Astrocyte of the hippocampus (primary cell): ENCODE results near the gene SUGCT.

Source experiments
- DNase-seq: peaks from one replicate; pipeline ENCODE4 v3.0.0; 2011; ENCODE audit warnings: low read depth, low spot score

The SUGCT gene

DNA sequence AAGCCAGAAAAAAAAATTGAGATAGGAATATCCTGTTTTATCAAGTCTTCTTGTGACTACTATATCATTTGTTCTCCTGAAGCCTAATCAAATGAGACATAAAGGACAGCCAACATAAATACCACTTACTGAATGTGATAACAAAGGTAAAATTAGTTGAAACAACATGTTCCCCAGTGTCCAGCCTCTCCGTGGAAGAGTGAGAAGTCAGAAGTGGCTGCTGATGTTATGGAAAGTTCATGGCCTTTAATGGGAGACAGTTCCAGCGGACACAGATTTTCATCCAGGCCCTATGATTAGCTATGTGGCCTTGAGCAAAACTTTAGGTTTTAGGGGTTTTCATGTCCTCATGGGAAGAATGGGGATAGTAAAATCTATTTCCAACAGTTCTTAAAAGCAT is 724.3 kb downstream of the SUGCT start:
- no peak for DNase-seq

DNA sequence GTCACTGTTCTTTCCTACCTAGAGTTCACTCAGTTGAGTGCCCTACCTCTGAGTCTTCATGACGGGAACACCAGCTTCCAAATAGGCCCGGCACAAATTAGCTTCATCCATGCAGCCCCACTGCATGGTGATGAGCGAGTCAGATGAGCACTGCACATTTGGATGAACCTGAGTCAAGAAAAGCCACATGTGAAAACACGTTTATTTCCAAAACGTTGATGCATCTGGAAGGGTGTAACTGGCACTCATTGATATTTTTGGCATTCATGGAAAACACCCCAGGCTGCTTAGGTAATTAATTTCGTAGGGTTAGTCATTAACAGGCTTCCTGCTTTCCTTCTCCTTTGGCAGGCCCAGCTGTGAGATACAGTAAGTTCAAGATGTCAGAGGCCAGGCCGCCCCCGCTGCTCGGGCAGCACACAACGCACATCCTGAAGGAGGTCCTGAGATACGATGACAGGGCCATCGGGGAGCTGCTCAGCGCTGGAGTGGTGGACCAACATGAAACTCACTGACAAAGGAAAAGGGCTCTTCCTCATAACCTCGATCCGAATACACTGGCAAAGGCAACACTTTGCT is 725.2 kb downstream of the SUGCT start:
- no peak for DNase-seq

DNA sequence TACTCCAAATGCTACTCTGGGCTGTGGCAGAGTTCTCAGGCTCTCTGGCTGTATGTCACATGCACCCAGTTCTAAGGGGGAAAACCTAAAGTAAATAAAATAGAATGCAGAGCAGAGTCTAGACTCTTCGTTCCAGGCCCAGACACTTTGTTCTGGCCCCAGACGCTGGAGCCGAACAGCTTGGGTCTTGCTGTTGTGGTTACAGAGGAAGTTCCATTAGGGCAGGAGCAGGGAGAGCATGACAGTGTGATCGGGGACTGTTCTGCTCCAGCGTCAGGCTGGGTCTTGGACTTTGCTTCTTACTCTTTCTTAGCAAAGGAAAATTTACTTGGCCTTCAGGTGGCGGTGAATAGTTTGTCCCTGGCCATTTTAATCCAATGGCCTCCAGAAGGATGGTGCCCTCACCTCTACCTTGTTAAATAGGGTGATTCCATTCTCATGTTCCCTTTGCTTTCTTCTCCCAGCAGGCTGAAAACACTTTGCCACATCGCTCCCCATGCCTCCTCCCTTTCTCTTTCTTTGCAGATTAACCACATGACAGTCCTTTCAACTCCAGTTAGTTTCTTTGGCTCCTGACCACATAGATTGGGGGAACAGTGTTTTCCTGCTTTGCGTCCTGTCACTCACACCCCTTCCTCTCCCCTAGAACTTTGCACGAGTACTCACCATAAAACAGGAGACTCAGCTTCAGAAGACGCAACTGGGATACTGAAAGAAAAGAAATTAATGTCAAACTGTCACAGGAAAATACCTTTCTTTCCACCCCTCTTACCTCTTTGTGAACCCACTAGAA is 730.8 kb downstream of the SUGCT start:
- peak; percentile 12 for DNase-seq

DNA sequence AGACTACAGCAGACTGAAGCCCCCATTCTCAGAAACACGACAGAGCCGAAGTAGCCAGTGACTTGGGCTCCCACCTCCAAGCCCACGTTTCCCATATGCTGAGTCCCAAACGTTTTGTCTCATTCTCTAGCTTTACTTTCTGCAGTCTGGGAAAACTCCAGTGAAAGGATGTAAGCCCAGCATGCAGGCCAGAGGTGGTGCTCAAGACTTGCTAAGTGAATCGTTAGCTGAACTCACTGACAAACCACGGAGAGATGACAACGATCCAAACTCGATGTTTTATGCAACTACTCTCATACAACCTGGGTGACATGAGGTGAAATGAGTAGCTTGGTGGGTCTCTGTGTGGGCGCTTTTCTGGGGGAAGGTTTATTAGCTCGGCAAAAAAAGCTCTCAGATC is 731.8 kb downstream of the SUGCT start:
- peak; percentile 36 for DNase-seq

DNA sequence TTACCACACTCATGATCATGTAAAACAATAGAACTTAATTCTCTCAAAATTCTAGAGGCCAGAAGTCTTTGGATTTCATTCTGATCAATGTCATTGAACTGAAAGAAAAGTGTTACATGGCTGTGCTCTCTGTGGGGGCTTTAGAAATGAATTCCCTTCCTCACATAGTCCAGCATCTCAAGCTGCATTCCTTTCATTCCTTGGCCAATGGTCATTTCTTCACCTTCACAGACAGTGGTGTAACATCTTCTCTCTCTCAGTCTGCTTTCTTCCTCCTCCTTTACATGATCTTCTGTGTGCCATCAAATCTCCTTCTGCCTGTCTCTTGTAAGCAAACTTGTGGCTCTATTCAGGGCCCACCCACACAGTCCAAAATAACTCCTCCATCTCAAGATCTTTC is 735.3 kb downstream of the SUGCT start:
- no peak for DNase-seq

DNA sequence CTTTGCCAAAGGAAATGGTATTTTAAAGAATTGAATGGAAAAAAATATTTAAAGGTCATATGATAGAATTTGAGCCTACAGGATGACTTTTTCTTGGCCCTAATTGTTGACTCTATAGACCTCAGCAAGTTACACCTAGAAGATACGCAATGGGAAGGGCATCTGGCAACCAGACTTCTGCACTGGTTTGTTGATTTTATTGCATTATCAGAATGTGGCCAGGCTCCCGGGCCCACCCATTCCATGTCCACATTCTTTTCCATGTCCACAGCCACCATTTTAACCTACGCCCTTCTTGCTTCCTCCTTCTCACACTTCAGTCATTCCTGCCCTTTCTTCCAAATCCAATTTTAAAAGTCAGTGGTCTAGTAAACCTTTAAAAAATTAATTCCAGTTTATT is 738.4 kb downstream of the SUGCT start:
- no peak for DNase-seq

DNA sequence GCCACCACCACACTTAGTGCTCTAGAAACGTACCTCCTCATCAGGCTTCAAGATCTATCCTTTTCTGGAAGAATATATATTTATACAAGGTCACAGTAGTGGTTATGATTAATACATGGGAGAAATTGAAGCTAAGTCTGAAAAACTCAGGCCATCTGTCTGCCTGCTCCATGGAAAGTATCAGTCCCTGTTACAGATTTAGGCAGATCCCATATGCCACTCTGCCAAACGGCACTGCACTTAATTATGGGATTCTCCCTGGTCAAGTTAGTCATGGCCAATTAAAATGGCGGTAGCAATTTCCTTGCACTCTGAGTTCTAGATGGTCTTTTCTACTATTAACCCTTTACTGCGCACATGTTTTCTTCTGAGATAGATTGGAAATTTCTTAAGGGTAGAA is 740.0 kb downstream of the SUGCT start:
- DNase-seq, result no peak

DNA sequence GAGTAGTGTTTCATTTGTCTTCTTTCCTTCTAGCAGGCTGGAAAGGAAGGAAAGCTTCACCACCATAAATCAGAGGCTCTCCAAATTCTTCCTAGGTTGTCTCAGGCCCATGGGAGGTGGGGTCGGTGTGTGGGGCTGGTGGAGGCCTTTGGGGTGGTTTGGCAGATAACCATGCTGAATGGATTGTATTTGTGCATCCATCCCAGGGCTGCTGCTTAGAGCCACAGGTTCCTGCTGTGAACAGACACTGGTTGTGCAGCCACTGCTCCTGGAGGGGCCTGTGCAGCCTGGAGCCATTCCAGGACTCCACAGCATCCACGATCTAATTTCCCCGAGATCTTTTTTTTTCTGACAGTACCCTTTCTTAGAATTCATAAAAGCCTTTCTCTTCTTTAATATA is 741.8 kb downstream of the SUGCT start:
- peak; percentile 19 for DNase-seq

DNA sequence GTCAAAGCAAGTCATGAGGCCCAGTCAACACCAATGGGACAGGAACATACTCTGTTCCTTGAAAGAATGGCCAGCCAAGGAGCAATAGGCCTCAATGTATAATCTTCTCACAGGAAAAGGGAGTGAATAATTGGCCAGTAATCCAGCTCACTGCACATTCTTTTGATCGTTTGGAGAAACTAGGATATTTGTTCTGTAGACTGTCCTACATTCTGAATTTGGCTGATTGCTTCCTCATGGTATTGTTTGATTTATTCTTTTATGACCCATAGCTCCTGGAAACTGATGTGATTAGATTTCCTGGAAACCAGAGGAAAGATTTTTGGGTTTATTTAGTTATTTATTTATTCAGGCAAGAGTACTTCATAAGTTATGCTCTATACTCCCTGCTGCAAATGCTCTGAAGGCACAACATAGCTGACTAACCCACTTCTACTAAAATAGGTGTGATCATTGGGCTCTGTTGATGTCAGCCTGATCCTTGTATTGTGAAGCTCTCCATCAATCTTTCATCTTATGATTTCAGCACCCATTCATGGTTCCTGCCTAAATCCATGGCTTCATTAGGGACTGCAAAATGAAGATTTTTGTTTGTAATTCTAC is 745.2 kb downstream of the SUGCT start:
- DNase-seq, result peak; percentile 4

DNA sequence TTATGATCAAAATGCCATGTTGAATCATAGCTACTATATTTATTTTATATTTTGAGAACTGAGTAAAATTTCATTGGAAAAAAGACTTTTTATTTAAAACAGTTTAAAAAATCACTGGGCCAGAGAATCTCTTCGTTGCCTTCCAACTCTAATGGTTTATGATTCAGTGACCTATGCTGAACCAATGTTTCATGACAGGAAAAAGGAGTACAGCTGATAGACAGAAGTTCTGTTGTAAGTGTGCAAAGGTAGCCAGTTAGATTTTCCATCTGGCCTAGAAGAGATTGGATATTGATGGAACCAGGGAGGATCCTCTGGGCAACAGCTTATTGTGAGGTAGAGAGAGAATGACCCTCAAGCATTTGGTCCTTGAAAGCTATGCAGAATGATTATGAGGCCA is 745.8 kb downstream of the SUGCT start:
- peak; percentile 22 for DNase-seq

DNA sequence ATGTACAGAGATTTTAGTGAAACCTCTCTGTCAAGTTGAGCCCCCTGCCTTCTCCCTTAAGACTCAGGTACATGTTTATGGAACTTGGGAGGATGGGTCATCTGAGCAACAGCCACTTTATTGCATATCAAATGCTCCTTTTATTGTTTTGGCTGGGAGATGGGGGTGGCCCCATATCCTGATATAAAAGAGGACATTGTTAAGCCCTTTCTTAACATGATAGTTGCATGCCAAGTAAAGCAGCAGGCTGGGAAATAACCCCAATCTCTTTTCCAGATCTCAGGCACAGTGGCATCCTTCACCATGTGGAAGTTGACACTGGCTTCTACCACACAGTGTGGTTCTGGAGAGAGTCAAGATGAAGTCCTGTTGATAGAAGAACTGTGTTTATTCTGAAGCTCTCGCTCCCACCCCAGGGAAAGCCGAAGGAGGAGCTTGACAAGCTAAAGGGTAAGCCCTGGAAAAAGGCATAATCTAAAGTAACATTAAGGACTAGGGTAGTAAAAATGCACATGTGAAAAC is 746.7 kb downstream of the SUGCT start:
- no peak for DNase-seq

DNA sequence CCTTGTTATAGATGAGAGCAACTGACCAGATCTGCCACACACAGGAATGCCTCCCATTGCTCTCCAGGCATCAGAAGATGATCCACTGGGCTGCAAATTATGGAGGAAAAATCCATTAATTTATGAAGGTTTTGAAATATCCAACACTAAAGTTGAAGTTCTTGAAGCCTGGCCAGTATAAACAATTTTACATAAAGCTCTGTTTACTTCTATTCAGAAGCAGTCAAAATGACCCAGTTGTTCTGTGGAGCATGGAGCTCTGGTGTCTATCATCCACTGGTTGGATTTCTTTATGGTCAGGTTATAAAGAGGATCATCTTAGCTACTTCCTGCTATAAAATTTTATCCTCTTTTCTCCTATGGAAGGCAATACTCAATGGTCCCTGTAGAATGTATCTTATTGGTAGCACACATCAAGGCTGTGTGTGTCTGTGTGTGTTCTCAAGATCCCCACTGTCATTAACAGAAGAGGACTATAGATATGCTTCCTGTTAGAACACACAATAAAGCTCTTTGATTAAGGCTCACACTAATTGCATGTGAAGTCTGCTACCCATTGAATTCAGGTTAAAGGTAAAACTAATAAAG is 747.4 kb downstream of the SUGCT start:
- no peak for DNase-seq

DNA sequence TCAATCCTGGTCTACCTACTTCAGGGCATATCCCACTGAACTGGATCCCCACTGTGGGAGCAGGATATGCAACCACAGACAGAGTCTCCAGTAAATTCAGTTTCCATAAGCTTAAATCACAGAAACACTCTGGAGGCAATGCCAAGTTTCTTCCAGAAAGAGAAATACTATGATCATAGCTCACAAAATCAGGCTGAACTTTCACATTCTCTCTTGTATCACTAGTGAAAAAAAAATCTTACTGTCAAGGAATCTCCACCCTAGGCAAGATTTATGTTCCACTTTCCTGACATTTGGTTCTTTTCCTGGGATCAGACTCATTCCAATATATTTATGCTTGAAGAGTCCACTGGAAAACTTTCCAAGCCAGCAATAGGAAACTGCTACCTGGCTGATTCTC is 749.0 kb downstream of the SUGCT start:
- no peak for DNase-seq

DNA sequence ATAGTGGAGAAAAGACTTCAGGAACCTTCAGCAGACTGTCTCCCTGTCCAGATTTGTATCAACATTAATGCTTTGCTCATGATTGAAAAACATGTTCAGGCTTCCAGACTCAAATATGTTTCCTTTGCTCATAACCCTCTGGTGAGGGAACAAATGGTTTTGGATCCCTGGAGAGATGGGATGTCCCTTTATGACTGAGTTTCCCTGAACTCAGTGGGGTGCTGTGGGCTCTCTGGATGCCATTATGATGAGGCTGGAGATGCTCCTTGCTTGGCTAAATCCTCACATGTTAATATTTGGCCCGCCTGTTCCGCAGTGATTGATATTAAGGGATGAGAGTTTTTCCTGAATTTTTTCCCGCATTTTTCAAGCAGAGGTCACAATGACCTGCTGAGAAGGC is 749.4 kb downstream of the SUGCT start:
- no peak for DNase-seq

DNA sequence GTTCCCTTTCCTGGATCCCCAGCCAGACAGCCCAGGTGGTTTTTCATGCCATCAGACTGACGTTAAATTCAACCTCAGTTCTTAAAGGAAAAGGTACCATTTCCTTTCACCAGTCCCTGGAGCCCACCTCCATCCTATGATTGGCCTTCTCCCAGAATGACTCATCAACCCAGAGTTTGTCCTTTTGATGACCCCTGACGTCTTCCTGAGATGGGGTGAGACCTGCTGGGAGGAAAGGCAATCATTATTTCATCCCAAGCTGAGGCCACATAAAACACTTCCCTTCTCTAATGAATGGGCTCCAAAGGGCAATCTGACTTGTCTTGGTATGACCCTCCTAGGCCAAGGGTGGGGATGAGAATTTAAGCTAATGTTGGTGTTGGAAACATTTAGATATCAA is 750.7 kb downstream of the SUGCT start:
- peak; percentile 44 for DNase-seq

DNA sequence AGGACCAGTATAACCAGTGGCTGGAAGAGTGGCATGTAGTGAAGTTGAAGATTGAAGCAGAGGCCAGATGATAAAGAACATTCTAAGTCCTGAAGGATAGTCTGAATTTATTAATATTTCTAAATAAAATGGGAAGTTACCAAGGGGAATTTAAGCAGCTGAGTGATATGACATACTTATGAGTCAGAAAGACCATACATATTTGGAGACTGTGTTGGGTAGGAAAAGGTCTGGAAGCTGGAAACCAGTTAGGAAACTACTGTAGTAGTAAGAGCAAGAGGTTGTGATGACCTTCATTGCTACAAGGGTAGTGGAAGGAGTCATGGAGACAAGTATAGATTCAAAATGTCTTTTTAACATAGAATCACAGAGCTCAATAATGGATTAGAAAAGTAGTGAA is 752.3 kb downstream of the SUGCT start:
- DNase-seq, result no peak

DNA sequence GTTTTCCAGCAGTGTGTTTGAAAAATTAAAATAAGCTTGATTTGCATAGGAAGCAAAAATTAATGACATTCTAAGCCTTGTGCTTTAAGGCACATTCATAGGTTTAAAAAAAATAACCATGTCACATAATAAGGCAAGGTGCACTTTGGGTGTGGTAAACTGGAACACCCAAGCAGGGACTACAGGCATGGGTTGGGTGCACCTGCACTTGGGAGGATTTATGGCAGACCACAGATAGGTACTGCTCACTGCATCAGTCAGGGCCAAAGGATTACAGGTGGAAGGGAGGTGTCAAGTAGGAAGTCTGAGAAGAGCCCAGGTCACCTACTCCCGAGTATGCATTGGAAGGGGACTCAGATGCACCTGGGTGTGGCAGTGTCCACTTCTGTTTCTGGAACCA is 753.7 kb downstream of the SUGCT start:
- no peak for DNase-seq

DNA sequence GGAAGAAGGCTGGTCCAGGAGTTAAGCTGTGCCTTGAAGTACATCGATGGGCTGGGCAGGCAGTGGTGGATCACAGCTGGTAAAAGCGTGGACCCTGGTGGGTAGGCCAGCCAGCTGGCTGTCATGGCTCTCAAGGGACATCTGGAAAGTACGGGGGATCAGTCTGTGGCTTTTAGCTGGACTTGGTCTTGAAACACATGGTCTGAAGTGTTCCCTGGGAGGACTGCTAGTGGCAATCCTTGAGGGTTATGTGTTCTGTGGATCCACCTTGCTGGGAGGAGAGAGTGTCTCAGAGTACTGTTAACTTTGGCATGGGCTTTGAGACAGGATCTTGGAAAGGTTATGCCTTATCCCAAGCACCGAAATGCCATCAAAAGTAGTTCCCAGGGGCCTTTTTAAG is 754.3 kb downstream of the SUGCT start:
- DNase-seq, result no peak

DNA sequence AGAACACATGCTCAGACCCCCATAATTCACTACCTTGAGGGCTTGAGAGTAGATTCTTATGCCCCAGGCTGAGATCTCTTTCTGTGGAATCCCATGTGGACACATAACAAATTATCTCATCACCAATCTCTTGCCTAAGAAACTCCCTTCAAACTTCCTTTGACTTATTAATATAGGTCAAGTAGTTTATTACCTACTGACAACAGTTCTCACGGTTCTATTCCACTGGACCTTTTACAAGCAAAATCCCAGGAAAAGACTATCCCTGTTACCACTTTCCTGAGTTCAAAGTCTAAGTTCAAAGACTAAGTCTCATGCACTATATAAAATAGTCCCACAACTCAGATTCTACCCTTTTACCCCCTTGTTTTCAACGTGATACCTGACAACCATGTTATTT is 754.7 kb downstream of the SUGCT start:
- DNase-seq, result no peak

DNA sequence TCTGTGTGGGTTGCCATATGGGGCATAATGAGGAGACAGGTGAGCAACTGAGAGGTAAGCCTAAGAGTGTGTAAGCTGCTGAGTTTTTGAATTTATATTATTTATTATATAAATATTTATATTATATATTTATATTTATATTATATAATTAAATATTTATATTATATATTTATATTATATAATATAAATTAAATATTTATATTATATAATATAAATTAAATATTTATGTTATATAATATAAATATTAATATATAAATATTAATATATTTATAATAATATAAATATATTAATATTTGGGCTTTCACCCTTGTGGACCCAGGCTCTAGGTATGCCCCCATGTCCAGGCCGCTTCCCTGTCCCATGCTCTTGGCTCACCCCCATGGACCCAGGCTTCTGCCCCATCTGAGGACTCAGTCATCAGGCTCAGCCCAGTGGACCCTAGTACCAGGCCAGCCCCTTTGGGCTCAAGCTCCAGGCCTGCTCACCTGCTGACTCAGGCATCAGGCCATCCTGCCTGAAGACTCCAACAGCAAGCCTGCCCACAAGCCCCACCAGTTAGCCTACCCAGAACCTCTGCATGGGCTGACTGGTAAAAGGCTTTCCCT is 755.4 kb downstream of the SUGCT start:
- DNase-seq, result no peak

DNA sequence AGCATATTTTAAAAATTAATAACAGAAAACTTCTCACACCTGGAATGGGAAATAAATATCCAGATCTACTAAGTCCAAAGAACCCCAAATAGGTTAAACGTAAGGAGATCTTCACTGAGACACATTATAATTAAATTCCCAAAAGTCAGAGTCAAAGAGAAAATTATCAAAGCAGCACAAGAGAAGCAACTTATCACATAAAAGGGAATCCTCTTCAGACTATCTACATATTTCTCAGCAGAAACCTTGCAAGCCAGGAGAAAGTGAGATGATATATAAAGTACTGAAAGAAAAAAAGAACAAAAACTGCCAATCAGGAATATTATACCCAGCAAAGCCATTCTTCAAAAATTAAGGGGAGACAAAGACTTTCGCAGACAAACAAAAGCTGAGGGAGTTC is 756.4 kb downstream of the SUGCT start:
- no peak for DNase-seq

DNA sequence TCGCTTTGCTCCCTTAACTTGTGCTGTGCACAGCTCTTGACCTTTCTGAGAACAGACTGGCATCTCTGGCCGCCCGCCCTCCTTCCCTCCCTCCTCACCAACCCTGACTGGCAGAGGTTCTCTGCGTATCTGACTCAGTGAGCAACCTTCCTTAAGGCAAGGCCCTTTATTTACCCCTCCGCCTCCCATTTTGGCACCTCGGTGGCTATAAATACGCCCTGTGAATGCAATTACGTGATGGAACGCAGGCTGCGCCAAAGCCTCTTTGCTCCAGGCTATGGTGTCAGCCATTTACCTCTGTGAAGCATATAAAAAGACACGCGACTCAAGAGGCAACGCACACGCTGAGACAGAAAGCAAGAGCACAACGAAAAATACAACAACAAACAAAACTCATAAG is 764.3 kb downstream of the SUGCT start:
- DNase-seq, result no peak
